Prostate gland (tissue), 2 donors: Measurements from ENCODE around the gene ABCA9.

Source experiments
- CTCF ChIP-seq, 4 experiments: fragments of 200-600 bp in 2 of 4; fragments of 450-650 bp in 2 of 4; sonication (generic) in 2 of 4; IDR thresholded peaks; 1 replicate in 3 of 4; 2 replicates in 1 of 4; pipeline ENCODE4 v1.5.1; 2016 to 2019; ENCODE audit warnings: antibody characterized with exemption in 4 of 4, mild to moderate bottlenecking in 2 of 4, moderate library complexity in 2 of 4
- POLR2A ChIP-seq: fragments of 450-650 bp; IDR thresholded peaks from one replicate; pipeline ENCODE4 v1.6.1; 2016; ENCODE audit warnings: antibody characterized with exemption, mild to moderate bottlenecking
- POLR2AphosphoS5 ChIP-seq: sonication (generic); formaldehyde crosslinking; IDR thresholded peaks from one replicate; pipeline ENCODE4 v1.6.1; 2017; ENCODE audit warnings: antibody characterized with exemption

GRCh38 chr17:69057280-69057679 is 3.4 kb downstream of the ABCA9 start:
- no peak for TF ChIP-seq CTCF (IDR thresholded peaks at IDR 0.05)
- no peak for TF ChIP-seq POLR2A
- TF ChIP-seq POLR2AphosphoS5: no peak
